NCI-H146 treated with DMSO at 0.1 percent for 48 hours (cell line): ENCODE measurements around the gene RIMS4.

Experiments
- DNase-seq: peaks from one replicate; lab custom pipeline; 2025; ENCODE audit not compliant: unreplicated experiment; lab: John Stamatoyannopoulos, UW

The RIMS4 gene

GRCh38 chr20:44723391-44723790, 87.0 kb downstream of the RIMS4 start:
- DNase-seq, result no peak

DNA sequence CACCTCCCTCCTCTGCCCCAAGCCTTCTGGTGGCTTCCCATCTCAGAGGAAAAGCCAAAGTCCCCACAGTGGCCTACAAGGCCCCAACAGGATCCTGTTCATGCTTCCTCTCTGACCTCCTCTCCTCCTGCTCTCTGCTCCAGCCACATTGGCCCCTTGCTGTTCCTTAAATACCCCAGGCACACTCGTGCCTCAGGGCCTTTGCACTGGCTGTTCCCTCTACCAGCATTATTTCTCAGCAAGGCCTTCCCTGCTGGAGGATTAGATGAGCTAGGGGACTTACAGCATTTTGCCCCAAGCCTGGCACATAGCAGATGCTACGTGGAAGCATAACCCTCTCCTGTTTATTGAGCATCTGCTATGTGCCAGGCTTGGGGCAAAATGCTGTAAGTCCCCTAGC, 87.4 kb downstream of the RIMS4 start:
- DNase-seq, result no peak

- DNase-seq, result no peak
Observed at GRCh38 chr20:44721785-44722054, 88.6 kb downstream of the RIMS4 start.

DNA sequence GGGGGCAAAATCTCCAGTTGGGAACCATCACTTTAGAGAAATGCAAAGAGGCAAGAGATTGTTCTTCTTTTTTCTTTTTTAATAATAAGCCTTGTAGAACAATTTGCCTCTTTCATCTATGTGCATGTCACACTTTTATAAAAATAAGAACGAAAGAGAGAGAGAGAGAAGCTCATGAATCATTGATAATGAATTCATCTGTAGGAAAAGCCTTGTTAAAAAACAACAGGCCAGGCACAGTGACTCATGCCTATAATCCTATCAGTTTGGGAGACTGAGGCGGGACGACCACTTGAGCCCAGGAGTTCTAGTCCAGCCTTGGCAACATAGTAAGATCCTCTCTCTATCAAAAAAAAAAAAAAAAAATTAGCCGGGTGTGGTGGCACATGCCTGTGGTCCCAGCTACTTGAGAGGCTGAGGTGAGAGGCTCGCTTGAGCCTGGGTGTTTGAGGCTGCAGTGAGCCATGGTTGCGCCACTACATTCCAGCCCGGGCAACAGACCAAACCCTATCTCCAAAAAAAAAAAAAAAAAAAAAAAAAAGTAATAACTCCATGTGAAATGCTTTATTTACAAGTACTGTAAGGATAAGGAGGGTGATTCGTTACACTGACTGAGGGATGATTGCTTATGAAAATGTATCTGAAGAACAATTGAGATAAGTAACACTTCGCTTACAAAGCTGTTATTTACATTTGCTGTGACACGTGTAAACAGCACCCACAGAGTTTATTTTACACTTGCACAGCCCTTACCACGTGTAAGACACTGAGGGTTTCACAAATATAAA, 89.2 kb downstream of the RIMS4 start:
- DNase-seq, result no peak

DNA sequence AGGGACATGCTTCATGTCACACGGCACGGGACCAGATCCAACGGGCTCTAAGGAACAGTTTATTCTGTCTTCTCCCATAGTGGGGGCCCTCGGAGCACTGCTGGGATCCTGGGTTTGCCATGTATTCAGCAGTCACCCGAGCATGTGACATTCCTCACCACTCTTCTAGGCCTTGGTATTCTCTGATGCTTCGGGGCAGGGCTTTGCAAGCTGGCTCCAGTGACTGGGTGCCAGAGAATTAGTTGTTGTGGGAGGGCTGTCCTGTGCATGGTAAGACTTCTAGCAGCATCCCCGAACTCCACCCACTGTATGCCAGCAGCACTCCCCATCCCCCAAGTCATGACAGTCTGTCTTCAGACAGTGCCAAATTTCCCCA, 89.7 kb downstream of the RIMS4 start:
- DNase-seq, result no peak

DNA sequence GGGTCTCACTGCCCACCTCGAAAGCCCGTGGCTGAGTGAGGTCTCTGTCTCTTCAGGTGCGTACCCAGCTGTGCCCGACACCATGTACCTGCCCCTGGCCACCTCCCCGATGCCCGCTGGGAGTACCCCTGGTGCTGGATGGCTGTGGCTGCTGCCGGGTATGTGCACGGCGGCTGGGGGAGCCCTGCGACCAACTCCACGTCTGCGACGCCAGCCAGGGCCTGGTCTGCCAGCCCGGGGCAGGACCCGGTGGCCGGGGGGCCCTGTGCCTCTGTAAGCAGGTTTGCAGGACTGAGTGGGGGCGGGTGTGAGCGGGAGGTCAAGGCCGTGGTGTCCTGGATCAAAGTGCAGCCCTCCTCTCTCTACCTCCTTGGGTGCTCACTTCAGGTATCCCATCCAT, 90.5 kb downstream of the RIMS4 start:
- DNase-seq, result no peak

DNA sequence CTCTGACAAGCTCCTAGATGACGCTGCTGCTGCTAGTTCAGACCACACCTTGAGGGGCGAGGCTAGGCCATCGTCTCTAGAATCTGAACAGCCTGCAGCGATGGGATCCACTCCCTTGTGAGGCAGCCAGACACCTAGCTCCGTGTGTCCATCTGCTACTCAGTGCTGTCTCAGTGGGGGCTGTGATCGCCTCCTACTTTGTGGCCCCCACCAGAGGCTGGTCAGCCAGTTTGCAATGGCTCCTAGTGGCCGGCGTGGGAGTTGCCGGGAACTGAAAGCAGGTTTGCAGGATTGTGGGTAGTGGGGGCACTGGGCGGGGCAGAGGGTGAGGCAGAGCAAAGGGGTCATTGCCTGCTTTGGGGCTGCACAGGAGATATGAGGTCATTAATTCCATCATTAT, 92.4 kb downstream of the RIMS4 start:
- DNase-seq, result no peak

DNA sequence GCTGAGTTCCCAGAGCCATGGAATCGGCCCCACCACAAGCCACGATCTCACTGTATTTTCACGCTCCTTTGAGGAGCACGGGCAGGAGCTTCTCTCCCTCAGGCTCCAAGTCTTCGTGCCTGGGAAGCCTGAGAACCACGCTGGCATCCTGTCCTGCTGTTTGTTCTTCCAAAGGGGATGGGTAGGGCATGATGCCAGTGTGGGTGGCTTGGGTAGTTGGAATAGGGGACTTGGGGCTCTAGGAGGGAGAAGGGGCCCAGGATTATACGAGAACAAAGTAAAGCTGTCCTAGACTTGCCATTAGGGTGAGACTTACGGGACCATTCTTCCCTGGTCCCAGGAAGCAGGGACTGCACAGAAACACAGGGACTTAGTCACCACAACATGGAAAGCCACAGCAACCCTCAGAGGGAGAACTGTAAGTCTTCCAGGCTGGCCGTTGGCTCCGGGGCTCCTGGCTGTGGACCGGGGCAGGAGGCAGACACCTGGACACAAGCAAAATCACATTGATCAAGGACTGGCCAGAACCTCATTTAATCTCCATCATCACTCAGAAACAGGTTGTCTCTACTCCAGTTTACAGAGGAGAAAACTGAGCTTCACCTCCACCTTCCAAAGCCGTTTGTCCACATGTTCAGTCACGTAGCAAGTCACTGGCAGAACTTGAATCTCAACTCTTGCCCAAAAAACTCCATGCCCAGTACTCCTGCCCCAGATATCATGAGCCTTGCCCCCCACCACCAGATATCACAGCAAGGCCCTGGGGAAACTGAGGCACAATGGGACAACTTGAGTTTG, 93.8 kb downstream of the RIMS4 start:
- no peak for DNase-seq

GRCh38 chr20:44715499-44716308, 94.6 kb downstream of the RIMS4 start:
- DNase-seq, result no peak

- no peak for DNase-seq
Observed at GRCh38 chr20:44714701-44715498, 95.4 kb downstream of the RIMS4 start, which contains the start of gene CCN5. Gene CCN5 (plus strand): TSS chr20:44715369. CDS start chr20:44715391, 22 bp downstream.

DNA sequence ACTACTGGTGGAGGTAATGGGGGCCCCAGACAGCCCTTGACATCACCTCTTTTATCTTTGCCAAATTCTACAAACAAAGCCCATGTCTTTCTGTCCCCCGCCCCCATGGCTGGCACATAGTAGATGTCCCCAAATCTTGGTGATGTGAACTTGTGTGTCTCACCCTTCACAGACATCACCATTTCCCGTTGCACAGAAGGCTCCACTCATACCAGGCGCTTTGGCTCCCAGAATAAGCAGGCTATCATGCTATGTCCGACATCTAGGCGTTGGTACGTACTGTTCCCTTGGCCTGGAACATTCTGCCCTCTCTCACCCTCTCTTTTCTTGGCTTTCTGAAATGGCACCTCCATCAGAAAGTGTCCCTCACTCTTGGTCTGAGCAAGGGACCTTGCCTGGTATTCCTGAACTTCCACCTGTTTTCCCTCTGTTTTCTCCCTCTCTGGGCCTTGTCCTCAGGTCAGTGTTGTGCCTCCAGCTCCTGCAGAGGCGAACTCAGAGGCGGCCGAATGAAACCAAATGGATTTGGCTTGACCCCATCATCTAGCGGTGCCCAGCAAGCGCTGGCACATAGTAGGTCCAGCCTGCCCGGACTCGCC, 96.1 kb downstream of the RIMS4 start:
- no peak for DNase-seq

DNA sequence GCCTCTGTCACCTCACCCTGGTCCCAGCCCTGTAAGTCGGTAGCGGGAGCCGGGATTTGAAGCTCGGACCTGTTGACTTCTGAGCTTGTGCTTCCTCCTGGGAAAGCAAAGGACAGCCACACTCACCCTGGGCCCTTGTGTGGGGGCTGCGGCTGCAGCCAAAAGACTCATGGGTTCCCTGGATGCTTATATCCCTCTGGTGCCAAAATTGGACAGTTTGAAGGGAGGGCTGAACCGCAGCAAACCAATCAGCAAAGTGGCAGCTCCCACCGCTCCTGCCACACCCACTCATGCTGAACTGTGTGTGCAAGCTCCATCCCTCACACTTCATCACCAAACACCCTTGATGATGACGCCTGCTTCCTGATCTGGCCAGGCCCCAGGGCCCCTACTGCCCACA, 99.1 kb downstream of the RIMS4 start:
- DNase-seq, result no peak

GRCh38 chr20:44709797-44710196, 100.5 kb downstream of the RIMS4 start:
- no peak for DNase-seq

DNA sequence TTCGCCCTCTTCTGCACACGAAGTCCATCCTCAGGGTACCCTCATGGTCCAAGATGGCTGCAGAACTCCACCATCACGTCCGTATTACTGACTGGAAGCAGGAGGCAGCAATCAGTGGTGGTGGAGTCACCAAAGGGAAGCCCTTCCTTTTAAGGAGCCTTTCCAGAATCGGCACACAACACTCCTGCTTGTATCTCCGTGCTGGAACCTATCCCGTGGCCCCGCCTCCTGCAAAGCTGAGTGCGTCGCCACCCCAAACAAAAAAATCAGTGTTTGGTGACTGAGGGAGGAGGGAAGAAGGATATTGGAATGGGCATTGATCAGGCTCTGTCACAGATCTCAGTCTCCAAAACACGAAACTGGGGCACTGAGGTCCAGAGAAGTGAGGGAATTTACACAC, 101.0 kb downstream of the RIMS4 start:
- DNase-seq, result no peak

GRCh38 chr20:44707018-44707579, 103.2 kb downstream of the RIMS4 start:
- DNase-seq, result no peak

GRCh38 chr20:44706301-44707017, 103.9 kb downstream of the RIMS4 start:
- DNase-seq, result no peak

- no peak for DNase-seq
Observed at GRCh38 chr20:44705364-44706094, 104.8 kb downstream of the RIMS4 start.

GRCh38 chr20:44704551-44704971, 105.8 kb downstream of the RIMS4 start:
- no peak for DNase-seq

- no peak for DNase-seq
Observed at GRCh38 chr20:44703956-44704488, 106.3 kb downstream of the RIMS4 start.
